ENCODE measurements around the gene DAZL. TPM values are rescaled to one million over a fixed set of nuclear protein-coding genes. Genes with fewer than 3 reads are reported as not detected.

DAZL gene
- total RNA-seq, 1 donor from 2014 or later: not detected

- H3K4me1 Mint-ChIP-seq (ENCODE audit: low read depth): peaks cover 6% of the 10 kb centered on the region
- DNase-seq (ENCODE audit: low spot score): no peak
- no peaks in the 10 kb centered on the region for H3K9me3 Mint-ChIP-seq (ENCODE audit: low read depth)
- H3K4me3 Mint-ChIP-seq (ENCODE audit: unreplicated experiment): no peak overlapping the region
- TF ChIP-seq CTCF (IDR thresholded peaks at IDR 0.05): no peak
- no peak overlapping the region for H3K27ac Mint-ChIP-seq (ENCODE audit: unreplicated experiment)
- H3K27me3 Mint-ChIP-seq (ENCODE audit: low read depth): peaks cover 29% of the 10 kb centered on the region
- H3K36me3 Mint-ChIP-seq (ENCODE audit: low read depth): no peaks in the 10 kb centered on the region
These were observed 743 bp upstream of the DAZL start for GRCh38 chr3:16605966-16606365.

GRCh38 chr3:16604433-16604832 is 790 bp downstream of the DAZL start:
- Mint-ChIP-seq H3K27me3 (ENCODE audit: low read depth) (peaks cover 34% of the 10 kb centered on the region), H3K27ac (ENCODE audit: unreplicated experiment) (no peak overlapping the region), H3K9me3 (ENCODE audit: low read depth) (no peaks in the 10 kb centered on the region), H3K4me1 (ENCODE audit: low read depth) (peaks cover 6% of the 10 kb centered on the region), H3K36me3 (ENCODE audit: low read depth) (no peaks in the 10 kb centered on the region), H3K4me3 (ENCODE audit: unreplicated experiment) (no peak overlapping the region)
- no peak for TF ChIP-seq CTCF (IDR thresholded peaks at IDR 0.05)
- peak; percentile 72 for DNase-seq (ENCODE audit: low spot score)

GRCh38 chr3:16601537-16602005 is 3.7 kb downstream of the DAZL start:
- Mint-ChIP-seq H3K4me3 (ENCODE audit: unreplicated experiment) (no peak overlapping the region), H3K27me3 (ENCODE audit: low read depth) (peaks cover 45% of the 10 kb centered on the region), H3K36me3 (ENCODE audit: low read depth) (no peaks in the 10 kb centered on the region), H3K27ac (ENCODE audit: unreplicated experiment) (no peak overlapping the region), H3K9me3 (ENCODE audit: low read depth) (no peaks in the 10 kb centered on the region), H3K4me1 (ENCODE audit: low read depth) (peaks cover 6% of the 10 kb centered on the region)
- TF ChIP-seq CTCF (IDR thresholded peaks at IDR 0.05): no peak
- no peak for DNase-seq (ENCODE audit: low spot score)

- no peaks in the 10 kb centered on the region for H3K9me3 Mint-ChIP-seq (ENCODE audit: low read depth)
- no peaks in the 10 kb centered on the region for H3K36me3 Mint-ChIP-seq (ENCODE audit: low read depth)
- H3K4me1 Mint-ChIP-seq (ENCODE audit: low read depth): peaks cover 2% of the 10 kb centered on the region
- DNase-seq (ENCODE audit: low spot score): no peak
- no peak overlapping the region for H3K27ac Mint-ChIP-seq (ENCODE audit: unreplicated experiment)
- peaks cover 51% of the 10 kb centered on the region for H3K27me3 Mint-ChIP-seq (ENCODE audit: low read depth)
- peak; percentile 97 for TF ChIP-seq CTCF (IDR thresholded peaks at IDR 0.05)
- H3K4me3 Mint-ChIP-seq (ENCODE audit: unreplicated experiment): no peak overlapping the region
These were observed 4.3 kb downstream of the DAZL start for GRCh38 chr3:16600780-16601536.

- DNase-seq (ENCODE audit: low spot score): no peak
- Mint-ChIP-seq H3K4me1 (ENCODE audit: low read depth) (no peaks in the 10 kb centered on the region), H3K27ac (ENCODE audit: unreplicated experiment) (no peak overlapping the region), H3K27me3 (ENCODE audit: low read depth) (peaks cover 55% of the 10 kb centered on the region), H3K4me3 (ENCODE audit: unreplicated experiment) (no peak overlapping the region), H3K9me3 (ENCODE audit: low read depth) (no peaks in the 10 kb centered on the region), H3K36me3 (ENCODE audit: low read depth) (no peaks in the 10 kb centered on the region)
- no peak for TF ChIP-seq CTCF (IDR thresholded peaks at IDR 0.05)
These were observed 5.5 kb downstream of the DAZL start for GRCh38 chr3:16599694-16600093.
